Measurements from ENCODE around the gene UBE2L3.
"Not testable (repeated sequence)": the region's sequence is repeated elsewhere in the genome, so short reads cannot be mapped to it uniquely, and the experiment has no call there.

UBE2L3 gene

DNA sequence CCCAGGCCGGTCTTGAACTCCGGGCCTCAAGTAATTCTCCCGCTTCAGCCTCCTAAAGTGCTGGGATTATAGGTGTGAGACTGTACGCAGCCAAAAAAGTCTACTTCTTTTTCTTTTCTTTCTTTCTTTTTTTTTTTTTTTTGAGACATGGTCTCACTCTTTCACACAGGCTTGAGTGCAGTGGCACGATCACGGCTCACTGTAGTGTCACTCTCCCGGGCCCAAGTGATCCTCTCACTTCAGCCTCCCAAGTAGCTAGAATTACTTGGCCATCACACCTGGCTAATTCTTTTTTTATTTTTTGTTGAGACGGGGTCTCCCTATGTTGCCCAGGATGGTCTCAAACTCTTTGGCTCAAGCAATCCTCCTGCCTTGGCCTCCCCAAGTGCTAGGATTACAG, 3.6 kb upstream of the UBE2L3 start:
- H3K4me3 ChIP-seq (ENCODE audit: low read depth, low read length), result no peak overlapping the region
- TF ChIP-seq, protein P1, sequence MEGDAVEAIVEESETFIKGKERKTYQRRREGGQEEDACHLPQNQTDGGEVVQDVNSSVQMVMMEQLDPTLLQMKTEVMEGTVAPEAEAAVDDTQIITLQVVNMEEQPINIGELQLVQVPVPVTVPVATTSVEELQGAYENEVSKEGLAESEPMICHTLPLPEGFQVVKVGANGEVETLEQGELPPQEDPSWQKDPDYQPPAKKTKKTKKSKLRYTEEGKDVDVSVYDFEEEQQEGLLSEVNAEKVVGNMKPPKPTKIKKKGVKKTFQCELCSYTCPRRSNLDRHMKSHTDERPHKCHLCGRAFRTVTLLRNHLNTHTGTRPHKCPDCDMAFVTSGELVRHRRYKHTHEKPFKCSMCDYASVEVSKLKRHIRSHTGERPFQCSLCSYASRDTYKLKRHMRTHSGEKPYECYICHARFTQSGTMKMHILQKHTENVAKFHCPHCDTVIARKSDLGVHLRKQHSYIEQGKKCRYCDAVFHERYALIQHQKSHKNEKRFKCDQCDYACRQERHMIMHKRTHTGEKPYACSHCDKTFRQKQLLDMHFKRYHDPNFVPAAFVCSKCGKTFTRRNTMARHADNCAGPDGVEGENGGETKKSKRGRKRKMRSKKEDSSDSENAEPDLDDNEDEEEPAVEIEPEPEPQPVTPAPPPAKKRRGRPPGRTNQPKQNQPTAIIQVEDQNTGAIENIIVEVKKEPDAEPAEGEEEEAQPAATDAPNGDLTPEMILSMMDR (IDR thresholded peaks at IDR 0.05; ENCODE audit: insufficient read depth, low read depth, low read length, missing control alignments), result no peak
- DNase-seq (ENCODE audit: low read depth), result no peak

DNA sequence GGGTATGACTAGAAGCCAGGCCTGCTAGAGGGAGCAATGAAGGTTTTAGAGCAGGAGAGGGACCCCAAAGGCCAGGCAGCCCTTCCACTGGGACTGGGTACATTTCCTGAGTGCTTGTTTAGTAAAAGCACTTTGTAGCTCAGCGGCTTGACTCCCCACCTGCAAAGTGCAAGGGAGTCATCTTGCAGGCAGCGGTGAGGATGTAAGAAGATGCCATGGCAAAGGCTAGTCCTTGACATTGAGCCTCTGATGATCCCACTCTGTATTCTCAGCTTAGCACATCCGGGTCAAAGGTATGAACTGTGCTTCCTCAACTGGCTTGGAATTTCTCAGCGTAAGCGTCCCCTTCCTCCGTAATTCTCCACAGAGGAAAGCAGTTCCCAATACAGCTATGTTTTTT, 3.1 kb upstream of the UBE2L3 start:
- DNase-seq (ENCODE audit: low read depth), result no peak
- no peak overlapping the region for H3K4me3 ChIP-seq (ENCODE audit: low read depth, low read length)
- TF ChIP-seq, protein P1 (IDR thresholded peaks at IDR 0.05; ENCODE audit: insufficient read depth, low read depth, low read length, missing control alignments), result no peak

DNA sequence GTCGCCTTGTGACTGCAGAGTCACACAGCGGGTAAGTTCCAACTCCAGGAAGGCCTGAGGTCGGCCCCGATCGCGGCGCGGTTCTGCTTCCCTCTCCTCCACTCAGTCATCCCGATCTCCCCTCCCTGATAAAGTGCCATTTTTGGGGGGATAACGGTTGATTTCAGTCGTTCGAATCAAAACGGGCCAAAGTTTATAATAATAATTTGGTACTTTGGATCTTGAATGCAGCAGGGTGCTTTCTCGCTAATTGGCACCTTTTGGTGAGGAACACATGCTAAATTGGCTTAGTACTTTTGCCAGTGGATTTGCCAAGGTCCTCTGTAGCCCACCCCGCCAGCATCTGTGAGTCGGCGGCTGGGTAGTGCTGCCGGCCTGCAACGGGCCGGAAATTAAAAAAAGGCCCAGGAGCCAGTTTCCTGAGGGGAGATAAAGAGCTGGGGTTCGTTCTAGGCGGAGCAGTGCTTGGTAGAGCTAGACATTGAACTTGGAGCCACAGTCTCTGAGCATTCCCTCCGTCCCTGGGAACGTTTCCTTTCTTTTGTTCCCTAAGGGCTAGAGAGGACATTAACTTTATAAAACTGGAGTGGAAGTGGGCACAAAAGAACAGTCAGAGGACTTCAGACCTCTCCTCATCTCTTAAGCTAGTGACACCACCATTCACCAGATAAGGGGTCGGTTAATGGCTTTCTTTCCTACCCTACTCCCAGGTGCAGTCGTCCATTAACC, 997 bp downstream of the UBE2L3 start:
- peak; percentile 33 for DNase-seq (ENCODE audit: low read depth)
- TF ChIP-seq, protein P1 (IDR thresholded peaks at IDR 0.05; ENCODE audit: insufficient read depth, low read depth, low read length, missing control alignments), result no peak
- H3K4me3 ChIP-seq (ENCODE audit: low read depth, low read length), result peak overlapping the region; percentile 89

DNA sequence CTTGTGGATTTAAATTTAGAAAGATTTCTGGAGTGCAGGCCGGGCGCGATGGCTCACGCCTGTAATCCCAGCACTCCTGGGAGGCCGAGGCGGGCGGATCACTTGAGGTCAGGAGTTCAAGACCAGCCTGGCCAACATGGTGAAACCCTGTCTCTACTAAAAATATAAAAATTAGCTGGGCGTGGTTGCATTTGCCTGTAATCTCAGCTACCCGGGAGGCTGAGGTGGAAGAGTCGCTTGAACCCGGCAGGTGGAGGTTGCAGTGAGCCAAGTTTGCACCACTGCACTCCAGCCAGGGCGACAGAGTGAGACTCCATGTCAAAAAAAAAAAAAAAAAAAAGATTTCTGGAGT, 1.5 kb downstream of the UBE2L3 start:
- DNase-seq (ENCODE audit: low read depth), result not testable (repeated sequence)
- H3K4me3 ChIP-seq (ENCODE audit: low read depth, low read length), result peak overlapping the region; percentile 89

DNA sequence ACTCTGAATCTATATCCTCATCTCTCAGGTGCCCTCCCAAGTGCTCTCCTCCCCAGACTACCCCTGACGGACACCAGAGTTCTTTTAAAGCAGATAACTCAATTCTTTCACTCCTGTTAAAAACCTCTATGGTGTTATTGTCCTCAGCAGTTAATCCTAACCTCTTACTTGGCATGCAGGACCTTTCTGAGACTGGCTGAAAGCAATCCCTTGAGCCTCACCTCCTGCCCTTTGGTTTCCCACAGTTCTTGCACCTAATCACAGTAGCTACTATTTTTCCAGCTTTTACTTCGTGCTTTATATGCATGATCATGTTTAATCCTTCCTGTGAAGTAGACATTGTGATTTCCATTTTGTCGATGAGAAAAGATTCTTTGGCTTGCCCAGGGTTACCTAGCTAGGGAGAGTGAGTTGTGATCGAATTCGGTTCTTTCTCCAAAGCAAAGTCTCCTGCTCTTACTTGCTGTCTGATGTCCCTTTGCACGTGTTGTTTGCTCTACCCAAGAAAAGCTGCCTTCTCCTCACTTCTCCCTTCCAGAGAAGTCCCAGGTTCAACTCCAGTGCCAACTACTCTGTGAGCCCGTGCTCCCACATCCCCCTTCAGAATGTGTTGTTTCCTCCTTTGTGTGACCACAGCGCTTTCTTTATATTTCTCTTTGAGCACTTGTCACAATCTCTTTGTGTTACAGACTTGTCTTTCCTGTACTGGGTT, 2.1 kb downstream of the UBE2L3 start:
- peak; percentile 29 for DNase-seq (ENCODE audit: low read depth)
- peak overlapping the region; percentile 89 for H3K4me3 ChIP-seq (ENCODE audit: low read depth, low read length)
- TF ChIP-seq, protein P1 (IDR thresholded peaks at IDR 0.05; ENCODE audit: insufficient read depth, low read depth, low read length, missing control alignments), result no peak

DNA sequence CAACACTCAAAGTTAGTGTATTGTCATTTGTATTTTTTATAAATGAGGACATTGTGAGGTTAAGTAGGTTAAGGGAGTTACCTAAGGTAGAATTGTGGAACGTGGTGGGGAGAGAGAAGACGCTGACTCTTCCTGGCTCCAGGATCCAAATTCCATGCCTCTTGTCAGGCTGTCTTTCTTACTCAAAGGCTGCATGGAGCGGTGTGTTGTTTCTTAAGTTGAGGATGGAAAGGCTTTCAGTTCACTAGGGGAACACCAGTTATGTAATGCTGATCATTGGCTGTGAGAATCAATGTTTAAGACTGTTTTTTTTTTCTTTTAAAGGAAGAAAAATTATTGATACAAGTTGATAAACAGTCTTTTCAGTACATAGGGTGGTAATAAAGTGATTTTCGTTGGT, 2.9 kb downstream of the UBE2L3 start:
- H3K4me3 ChIP-seq (ENCODE audit: low read depth, low read length), result peak overlapping the region; percentile 89
- no peak for DNase-seq (ENCODE audit: low read depth)
- TF ChIP-seq, protein P1 (IDR thresholded peaks at IDR 0.05; ENCODE audit: insufficient read depth, low read depth, low read length, missing control alignments), result no peak

DNA sequence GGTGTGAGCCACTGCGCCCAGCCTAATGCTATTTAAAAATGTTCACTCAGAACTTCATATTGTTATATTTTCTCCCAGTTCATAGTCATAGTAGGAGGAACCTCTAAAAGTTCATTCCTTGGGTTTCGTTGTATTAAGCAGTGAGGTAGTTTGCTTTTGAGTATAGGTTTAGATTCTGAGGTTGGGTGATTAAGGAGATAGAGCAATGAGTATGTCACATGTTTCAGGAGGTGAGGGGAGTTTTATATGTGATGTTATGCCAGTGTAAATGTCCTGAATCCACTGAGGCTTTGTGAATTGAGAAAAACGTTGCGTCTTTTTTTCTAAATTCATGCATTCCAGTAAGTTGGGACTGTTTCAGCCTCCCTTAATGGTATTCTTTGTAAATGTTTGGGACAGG, 4.2 kb downstream of the UBE2L3 start:
- H3K4me3 ChIP-seq (ENCODE audit: low read depth, low read length), result no peak overlapping the region
- TF ChIP-seq, protein P1 (IDR thresholded peaks at IDR 0.05; ENCODE audit: insufficient read depth, low read depth, low read length, missing control alignments), result no peak

More for the DNA sequence above, 4.2 kb downstream of the UBE2L3 start:
- no peak for DNase-seq (ENCODE audit: low read depth)

Data from GM12865 (cell line).